IMR-90 (cell line): Measurements from ENCODE around the gene WASHC4. TPM values are rescaled to one million over a fixed set of nuclear protein-coding genes. Genes with fewer than 3 reads are reported as not detected.

Source experiments
- ATAC-seq: fragments of 200-7000 bp; cut with Tn5 transposase; 2 replicates; pipeline ENCODE4 v1.9.1; 2020; ENCODE audit warnings: low read depth, mild to moderate bottlenecking, moderate library complexity
- BruUV-seq: library from RNA; stranded (reverse); fragments of 400-500 nt; replicated peaks from 2 replicates; lab custom pipeline; 2021; lab: Mats Ljungman, UMichigan
- CTCF ChIA-PET: fragments of 300-600 bp; formaldehyde crosslinking; extraction: SDS; loops from one replicate; lab custom pipeline; 2021; ENCODE audit warnings: antibody characterized with exemption; lab: Yijun Ruan, JAX
- POLR2A ChIA-PET: fragments of 300-600 bp; sonication (Branson Sonifier 250); formaldehyde crosslinking; loops from one replicate; lab custom pipeline; 2022; ENCODE audit warnings: antibody characterized with exemption; ENCODE audit not compliant: unreplicated experiment; lab: Charles Lee
- DNase-seq: peaks from one replicate; pipeline ENCODE4 v3.0.0; 2013
- H2AFZ ChIP-seq: replicated peaks from 2 replicates; pipeline ENCODE3; 2013; ENCODE audit warnings: low read length, mild to moderate bottlenecking; ENCODE audit not compliant: poor library complexity
- H2AK5ac ChIP-seq: 2 replicates; pipeline ENCODE4 v1.6.1; 2013; ENCODE audit warnings: low read depth, low read length, inconsistent platforms
- H2AK9ac ChIP-seq: replicated peaks from 2 replicates; pipeline ENCODE3; 2013; ENCODE audit warnings: mild to moderate bottlenecking, low read depth, low read length, moderate library complexity; ENCODE audit not compliant: poor library complexity
- H2BK120ac ChIP-seq: 2 replicates; pipeline ENCODE4 v1.6.1; 2013; ENCODE audit warnings: low read depth, low read length, inconsistent platforms
- H2BK15ac ChIP-seq: 3 replicates; pipeline ENCODE4 v1.6.1; 2013; ENCODE audit warnings: low read depth, low read length, inconsistent platforms
- H2BK20ac ChIP-seq: 2 replicates; pipeline ENCODE4 v1.6.1; 2013; ENCODE audit warnings: low read depth, mild to moderate bottlenecking, inconsistent platforms, low read length, moderate library complexity
- H2BK5ac ChIP-seq: 2 replicates; pipeline ENCODE4 v1.6.1; 2013; ENCODE audit warnings: mild to moderate bottlenecking, low read depth, low read length, inconsistent platforms; ENCODE audit not compliant: poor library complexity, severe bottlenecking
- H3K14ac ChIP-seq: replicated peaks from 2 replicates; pipeline ENCODE4 v1.6.1; 2013; ENCODE audit warnings: low read depth, low read length, inconsistent platforms
- H3K18ac ChIP-seq: 2 replicates; pipeline ENCODE4 v1.6.1; 2013; ENCODE audit warnings: low read depth, low read length, control low read depth
- H3K23ac ChIP-seq: 2 replicates; pipeline ENCODE4 v1.6.1; 2013; ENCODE audit warnings: low read depth, low read length, inconsistent platforms
- H3K27ac ChIP-seq: 2 replicates; pipeline ENCODE4 v1.5.1; 2013; ENCODE audit warnings: mild to moderate bottlenecking, control low read depth, low read length; ENCODE audit not compliant: insufficient read depth
- H3K27me3 ChIP-seq: 2 replicates; pipeline ENCODE4 v1.6.1; 2013; ENCODE audit warnings: low read length; ENCODE audit not compliant: control insufficient read depth, insufficient read depth
- H3K36me3 ChIP-seq: 2 replicates; pipeline ENCODE4 v1.6.1; 2013; ENCODE audit warnings: low read length, mixed read lengths; ENCODE audit not compliant: control insufficient read depth, insufficient read depth
- H3K4ac ChIP-seq: 2 replicates; pipeline ENCODE4 v1.6.1; 2013; ENCODE audit warnings: low read depth, low read length, inconsistent platforms
- H3K4me1 ChIP-seq: 2 replicates; pipeline ENCODE4 v1.6.1; 2013; ENCODE audit warnings: low read length, mixed read lengths; ENCODE audit not compliant: control insufficient read depth, insufficient read depth
- H3K4me2 ChIP-seq: 2 replicates; pipeline ENCODE4 v1.6.1; 2013; ENCODE audit warnings: low read depth, mild to moderate bottlenecking, control low read depth, low read length, moderate library complexity
- H3K4me3 ChIP-seq: 2 replicates; pipeline ENCODE4 v1.5.1; 2013; ENCODE audit warnings: low read depth, mild to moderate bottlenecking, control low read depth, low read length, moderate library complexity; ENCODE audit not compliant: insufficient read depth
- H3K56ac ChIP-seq: 2 replicates; pipeline ENCODE4 v1.6.1; 2013; ENCODE audit warnings: low read length, inconsistent platforms; ENCODE audit not compliant: insufficient read depth; ENCODE audit errors: extremely low read depth
- H3K79me1 ChIP-seq, 2 experiments: 2 replicates each; pipeline ENCODE4 v1.6.1; 2013; ENCODE audit warnings: low read length in 2 of 2, inconsistent platforms in 1 of 2, low read depth in 1 of 2
- H3K9ac ChIP-seq: 2 replicates; pipeline ENCODE4 v1.6.1; 2013; ENCODE audit warnings: low read depth, low read length, control low read depth
- H3K9me1 ChIP-seq: 2 replicates; pipeline ENCODE4 v1.6.1; 2013; ENCODE audit warnings: low read length, inconsistent platforms; ENCODE audit not compliant: insufficient read depth
- H3K9me3 ChIP-seq: 2 replicates; pipeline ENCODE4 v1.6.1; 2013; ENCODE audit warnings: low read length; ENCODE audit not compliant: control insufficient read depth, insufficient read depth
- H4K20me1 ChIP-seq: 2 replicates; pipeline ENCODE4 v1.6.1; 2013; ENCODE audit warnings: low read length, inconsistent platforms; ENCODE audit not compliant: insufficient read depth
- H4K5ac ChIP-seq: 2 replicates; pipeline ENCODE4 v1.6.1; 2013; ENCODE audit warnings: mild to moderate bottlenecking, low read depth, low read length, control low read depth
- H4K8ac ChIP-seq, 2 experiments: 2 replicates each; pipeline ENCODE4 v1.6.1; 2013; ENCODE audit warnings: low read depth in 2 of 2, low read length in 2 of 2, control low read depth in 1 of 2, inconsistent platforms in 1 of 2
- H4K91ac ChIP-seq: 2 replicates; pipeline ENCODE4 v1.6.1; 2013; ENCODE audit warnings: low read depth, low read length, inconsistent platforms; ENCODE audit not compliant: insufficient read depth
- BHLHE40 ChIP-seq: fragments of 150-350 bp; IDR thresholded peaks from 2 replicates; pipeline ENCODE4 v1.6.1; 2016; ENCODE audit warnings: mild to moderate bottlenecking, low read depth, low read length
- CEBPB ChIP-seq: IDR thresholded peaks from 2 replicates; pipeline ENCODE4 v1.6.1; 2012; ENCODE audit warnings: low read depth, low read length, improper control_type of control experiment
- CHD1 ChIP-seq: IDR thresholded peaks from 2 replicates; pipeline ENCODE4 v1.6.1; 2012; ENCODE audit warnings: low read depth, low read length, improper control_type of control experiment
- FOS ChIP-seq: fragments of 150-350 bp; IDR thresholded peaks from 2 replicates; pipeline ENCODE4 v1.6.1; 2016; ENCODE audit warnings: low read depth, low read length
- MAFK ChIP-seq: IDR thresholded peaks from 2 replicates; pipeline ENCODE4 v1.6.1; 2012; ENCODE audit warnings: low read depth, low read length, improper control_type of control experiment
- MAZ ChIP-seq: IDR thresholded peaks from 2 replicates; pipeline ENCODE4 v1.6.1; 2012; ENCODE audit warnings: low read depth, mild to moderate bottlenecking, low read length, improper control_type of control experiment, moderate library complexity, borderline replicate concordance
- MXI1 ChIP-seq: IDR thresholded peaks from 2 replicates; pipeline ENCODE4 v1.6.1; 2012; ENCODE audit warnings: low read depth, mild to moderate bottlenecking, low read length, moderate library complexity, borderline replicate concordance
- NFE2L2 ChIP-seq: fragments of 150-350 bp; IDR thresholded peaks from 2 replicates; pipeline ENCODE4 v1.6.1; 2016; ENCODE audit warnings: low read depth, mild to moderate bottlenecking, low read length
- POLR2A ChIP-seq: IDR thresholded peaks from 2 replicates; pipeline ENCODE4 v1.6.1; 2012; ENCODE audit warnings: mild to moderate bottlenecking, low read depth, low read length
- RAD21 ChIP-seq: IDR thresholded peaks from 2 replicates; pipeline ENCODE4 v1.6.1; 2012; ENCODE audit warnings: low read length, improper control_type of control experiment
- RCOR1 ChIP-seq: IDR thresholded peaks from 2 replicates; pipeline ENCODE4 v1.6.1; 2012; ENCODE audit warnings: mild to moderate bottlenecking, low read length, improper control_type of control experiment; ENCODE audit not compliant: insufficient replicate concordance
- RFX5 ChIP-seq: IDR thresholded peaks from 2 replicates; pipeline ENCODE4 v1.8.0; 2012; ENCODE audit warnings: low read depth, mild to moderate bottlenecking, low read length, moderate library complexity
- SMC3 ChIP-seq: fragments of 150-350 bp; IDR thresholded peaks from 2 replicates; pipeline ENCODE4 v1.6.1; 2016; ENCODE audit warnings: low read depth, mild to moderate bottlenecking, antibody characterized with exemption, low read length, moderate library complexity
- WGBS, 2 experiments: methylation state at CpG; one replicate each; pipeline versions ENCODE4 v1.1.5 to v1.1.7; 2013; ENCODE audit warnings: missing lambda C conversion rate in 2 of 2; ENCODE audit not compliant: insufficient read length in 1 of 2; ENCODE audit errors: extremely low coverage in 2 of 2; 5-methylcytosine and 5-hydroxymethylcytosine counted together
- dilution Hi-C: fragments of 300-500 bp; cut with HindIII; formaldehyde crosslinking; loops from one replicate; pipeline ENCODE4 v1.14.3; 2018; ENCODE audit warnings: low sequenced_read_pairs; ENCODE audit not compliant: unreplicated experiment
- in situ Hi-C: fragments of 300-500 bp; cut with MboI; formaldehyde crosslinking; loops from 3 replicates; pipeline ENCODE4 v1.14.3; 2019; ENCODE audit warnings: low sequenced_read_pairs, inconsistent platforms, mixed read lengths
- intact Hi-C: fragments of 100-400 bp; cut with micrococcal nuclease; formaldehyde crosslinking; loops from 2 replicates; pipeline ENCODE4 v1.10.0; 2022
- polyA plus RNA-seq, 3 experiments: library from polyadenylated mRNA; depleted of rRNA; stranded (reverse); fragments of >200 nt; gene quantifications; 2 replicates each; pipeline ENCODE4 v1.2.3, GENCODE V29; 2012; ENCODE audit warnings: low replicate concordance in 1 of 3
- total RNA-seq: library from RNA; depleted of rRNA; stranded (reverse); fragments of >200 nt; gene quantifications from 2 replicates; pipeline ENCODE4 v1.2.3, GENCODE V29; 2012
- TF ChIP-seq, protein P1 (sequence below): fragments of 150-350 bp; IDR thresholded peaks from 2 replicates; pipeline ENCODE4 v1.6.1; 2016; ENCODE audit warnings: low read depth, mild to moderate bottlenecking, low read length, moderate library complexity, borderline replicate concordance
- TF ChIP-seq, protein P2 (sequence below): conservative IDR thresholded peaks from 2 replicates; pipeline ENCODE4 v1.5.1; 2012; ENCODE audit warnings: mild to moderate bottlenecking, low read depth, low read length, improper control_type of control experiment
- TF ChIP-seq, protein P3 (sequence below): fragments of 150-350 bp; IDR thresholded peaks from 2 replicates; pipeline ENCODE4 v1.6.1; 2017; ENCODE audit warnings: mild to moderate bottlenecking, antibody characterized with exemption, low read length, low read depth

Gene WASHC4
- total and polyA plus RNA-seq, 2 of the 4 experiments (the other 2 are of a cell fraction): 16.4 to 47.0 TPM

DNA sequence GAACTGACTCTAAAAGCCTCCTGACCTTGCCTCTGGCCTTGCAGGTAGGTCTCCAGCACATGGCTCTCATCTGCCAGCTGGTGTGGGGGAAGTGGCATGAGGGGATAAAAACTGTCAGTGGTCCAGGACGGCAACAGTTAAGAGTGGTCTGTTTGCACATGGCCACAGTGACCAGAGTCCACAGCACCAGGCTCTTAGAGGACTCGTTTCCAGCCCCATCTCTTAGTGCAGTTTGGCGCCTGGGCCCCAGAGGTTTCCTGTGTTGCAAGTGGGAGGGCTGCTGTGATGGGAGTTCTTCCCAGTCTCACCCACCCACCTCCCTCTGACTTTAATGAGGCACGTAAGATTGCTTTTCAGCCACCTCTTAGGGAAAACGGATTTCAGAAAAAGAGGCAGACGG, 91.4 kb downstream of the WASHC4 start:
- Histone ChIP-seq H3K27me3 (no peaks in the 10 kb centered on the region), H2BK5ac (peak overlapping the region; percentile 38), H2AK5ac (0 out of 2 replicates have a peak overlapping the region, but pooled peaks have one; percentile 10), H3K79me1 (peaks cover under 1 to 61% of the 10 kb centered on the region in 2 experiments), H3K9me3 (no peaks in the 10 kb centered on the region), H4K91ac (peak overlapping the region; percentile 10; the same call in 1 of the 2 replicates), H2AFZ (no peak overlapping the region), H4K5ac (no peak overlapping the region), H3K4ac (peak overlapping the region; percentile 53), H3K4me3 (no peak overlapping the region), H2BK20ac (0 out of 2 replicates have a peak overlapping the region, but pooled peaks have one; percentile 59), H2BK120ac (peak overlapping the region; percentile 14; the same call in 1 of the 2 replicates), H4K8ac (peak overlapping the region in 1 of 2 experiments; percentile 24; a peak in 1 of 4 replicates), H2AK9ac (peak overlapping the region; percentile 76), H3K14ac (no peak overlapping the region; the same call in 1 of the 2 replicates), H3K9ac (no peak overlapping the region), H3K18ac (no peak overlapping the region), H2BK15ac (no peak overlapping the region), H4K20me1 (peaks cover 6% of the 10 kb centered on the region; the same call in 1 of the 2 replicates), H3K4me1 (peaks cover 8% of the 10 kb centered on the region), H3K56ac (no peak overlapping the region), H3K4me2 (no peak overlapping the region), H3K23ac (no peak overlapping the region), H3K9me1 (peaks cover 29% of the 10 kb centered on the region), H3K36me3 (peaks cover 69% of the 10 kb centered on the region), H3K27ac (peak overlapping the region; percentile 0; the same call in 1 of the 2 replicates)
- TF ChIP-seq, protein P1, sequence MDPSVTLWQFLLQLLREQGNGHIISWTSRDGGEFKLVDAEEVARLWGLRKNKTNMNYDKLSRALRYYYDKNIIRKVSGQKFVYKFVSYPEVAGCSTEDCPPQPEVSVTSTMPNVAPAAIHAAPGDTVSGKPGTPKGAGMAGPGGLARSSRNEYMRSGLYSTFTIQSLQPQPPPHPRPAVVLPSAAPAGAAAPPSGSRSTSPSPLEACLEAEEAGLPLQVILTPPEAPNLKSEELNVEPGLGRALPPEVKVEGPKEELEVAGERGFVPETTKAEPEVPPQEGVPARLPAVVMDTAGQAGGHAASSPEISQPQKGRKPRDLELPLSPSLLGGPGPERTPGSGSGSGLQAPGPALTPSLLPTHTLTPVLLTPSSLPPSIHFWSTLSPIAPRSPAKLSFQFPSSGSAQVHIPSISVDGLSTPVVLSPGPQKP: no peak
- TF ChIP-seq CEBPB (no peak), BHLHE40 (no peak), RCOR1 (no peak), RAD21 (no peak), POLR2A (no peak), RFX5 (no peak), SMC3 (no peak), CHD1 (no peak), MAZ (no peak), MXI1 (no peak), MAFK (no peak), FOS (no peak), NFE2L2 (no peak)
- TF ChIP-seq, protein P2, sequence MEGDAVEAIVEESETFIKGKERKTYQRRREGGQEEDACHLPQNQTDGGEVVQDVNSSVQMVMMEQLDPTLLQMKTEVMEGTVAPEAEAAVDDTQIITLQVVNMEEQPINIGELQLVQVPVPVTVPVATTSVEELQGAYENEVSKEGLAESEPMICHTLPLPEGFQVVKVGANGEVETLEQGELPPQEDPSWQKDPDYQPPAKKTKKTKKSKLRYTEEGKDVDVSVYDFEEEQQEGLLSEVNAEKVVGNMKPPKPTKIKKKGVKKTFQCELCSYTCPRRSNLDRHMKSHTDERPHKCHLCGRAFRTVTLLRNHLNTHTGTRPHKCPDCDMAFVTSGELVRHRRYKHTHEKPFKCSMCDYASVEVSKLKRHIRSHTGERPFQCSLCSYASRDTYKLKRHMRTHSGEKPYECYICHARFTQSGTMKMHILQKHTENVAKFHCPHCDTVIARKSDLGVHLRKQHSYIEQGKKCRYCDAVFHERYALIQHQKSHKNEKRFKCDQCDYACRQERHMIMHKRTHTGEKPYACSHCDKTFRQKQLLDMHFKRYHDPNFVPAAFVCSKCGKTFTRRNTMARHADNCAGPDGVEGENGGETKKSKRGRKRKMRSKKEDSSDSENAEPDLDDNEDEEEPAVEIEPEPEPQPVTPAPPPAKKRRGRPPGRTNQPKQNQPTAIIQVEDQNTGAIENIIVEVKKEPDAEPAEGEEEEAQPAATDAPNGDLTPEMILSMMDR: no peak
- TF ChIP-seq, protein P3, sequence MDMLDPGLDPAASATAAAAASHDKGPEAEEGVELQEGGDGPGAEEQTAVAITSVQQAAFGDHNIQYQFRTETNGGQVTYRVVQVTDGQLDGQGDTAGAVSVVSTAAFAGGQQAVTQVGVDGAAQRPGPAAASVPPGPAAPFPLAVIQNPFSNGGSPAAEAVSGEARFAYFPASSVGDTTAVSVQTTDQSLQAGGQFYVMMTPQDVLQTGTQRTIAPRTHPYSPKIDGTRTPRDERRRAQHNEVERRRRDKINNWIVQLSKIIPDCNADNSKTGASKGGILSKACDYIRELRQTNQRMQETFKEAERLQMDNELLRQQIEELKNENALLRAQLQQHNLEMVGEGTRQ: no peak
- POLR2A ChIA-PET: interaction anchor here (0.8 kb wide), 1 partner anchor 12 kb away, joined by 3 read pairs; no protein-coding TSS in a partner anchor
- DNase-seq: no peak
- WGBS, 2 experiments: no CpG with 5 or more reads among the region's 6 CpGs
- dilution Hi-C loops: no loop called here
- CTCF ChIA-PET: no interaction called here
- in situ Hi-C loops: no loop called here
- ATAC-seq: no peak
- intact Hi-C loops: loop anchor here (2.0 kb wide), 1 partner anchor 184 kb away; no protein-coding TSS in a partner anchor
- no TSS peak for BruUV-seq
